ENCODE results near the gene PAXX. TPM values are rescaled to one million over a fixed set of nuclear protein-coding genes. Genes with fewer than 3 reads are reported as not detected.

Gene PAXX
- total RNA-seq, 2 donors from 2014 or later, result 34.0 to 97.2 TPM

GRCh38 chr9:136997371-136997770 lies 5.1 kb downstream of the PAXX start:
- H3K4me1 ChIP-seq, result peaks cover 31% of the 10 kb centered on the region
- DNase-seq (no peak), ATAC-seq (no peak)
- intact Hi-C loops (cut with DNase I), result no loop called here
- no peaks in the 10 kb centered on the region for H3K36me3 ChIP-seq (replicated peaks in 1 of 2; ENCODE audit: insufficient read depth in 1 of 2, low read depth in 2 of 2)
- no peaks in the 10 kb centered on the region for H3K9me3 ChIP-seq
- no peaks in the 10 kb centered on the region for H3K27me3 ChIP-seq
- 69 to 74% methylated on average over 5 to 10 of the region's 10 CpGs for WGBS, 2 donors
- H3K4me3 ChIP-seq, result no peak overlapping the region
- TF ChIP-seq CTCF (IDR thresholded peaks at IDR 0.05) (no peak), POLR2A (IDR thresholded peaks at IDR 0.05) (no peak)
- H3K27ac ChIP-seq, result no peak overlapping the region

- intact Hi-C loops (cut with DNase I), result no loop called here
- WGBS, 2 donors, result 65 to 73% methylated on average over 18 of the region's 18 CpGs
- Histone ChIP-seq H3K4me3 (no peak overlapping the region), H3K27ac (no peak overlapping the region), H3K36me3 (replicated peaks in 1 of 2; ENCODE audit: insufficient read depth in 1 of 2, low read depth in 2 of 2) (no peaks in the 10 kb centered on the region), H3K27me3 (no peaks in the 10 kb centered on the region), H3K4me1 (peaks cover 28% of the 10 kb centered on the region), H3K9me3 (no peaks in the 10 kb centered on the region)
- no peak for DNase-seq
- no peak for ATAC-seq
- TF ChIP-seq POLR2A (IDR thresholded peaks at IDR 0.05) (no peak), CTCF (IDR thresholded peaks at IDR 0.05) (no peak)
Observed at GRCh38 chr9:136997830-136998234, 5.6 kb downstream of the PAXX start.

GRCh38 chr9:137000177-137000930 lies 8.1 kb downstream of the PAXX start:
- H3K27ac ChIP-seq, result peak overlapping the region in 1 of 4 donors; percentile 42
- H3K9me3 ChIP-seq, result no peaks in the 10 kb centered on the region
- DNase-seq (no peak), ATAC-seq (no peak)
- H3K4me3 ChIP-seq, result no peak overlapping the region
- H3K27me3 ChIP-seq, result no peaks in the 10 kb centered on the region
- no peaks in the 10 kb centered on the region for H3K36me3 ChIP-seq (replicated peaks in 1 of 2; ENCODE audit: insufficient read depth in 1 of 2, low read depth in 2 of 2)
- intact Hi-C loops (cut with DNase I), result no loop called here
- TF ChIP-seq POLR2A (IDR thresholded peaks at IDR 0.05) (no peak), CTCF (IDR thresholded peaks at IDR 0.05) (no peak)
- WGBS, 2 donors, result 60 to 63% methylated on average over 8 to 9 of the region's 10 CpGs
- H3K4me1 ChIP-seq, result peaks cover 14% of the 10 kb centered on the region

GRCh38 chr9:137001857-137002645 lies 9.8 kb downstream of the PAXX start:
- intact Hi-C loops (cut with DNase I), result no loop called here
- TF ChIP-seq CTCF (IDR thresholded peaks at IDR 0.05) (no peak), POLR2A (IDR thresholded peaks at IDR 0.05) (no peak)
- Histone ChIP-seq H3K36me3 (replicated peaks in 1 of 2; ENCODE audit: insufficient read depth in 1 of 2, low read depth in 2 of 2) (no peaks in the 10 kb centered on the region), H3K27me3 (no peaks in the 10 kb centered on the region), H3K4me3 (no peak overlapping the region), H3K27ac (no peak overlapping the region), H3K9me3 (no peaks in the 10 kb centered on the region), H3K4me1 (peaks cover under 1% of the 10 kb centered on the region)
- WGBS, 2 donors, result 68 to 74% methylated on average over 13 to 20 of the region's 20 CpGs
- ATAC-seq (no peak), DNase-seq (no peak)

Data from body of pancreas (tissue), 4 donors.